Superior temporal gyrus (tissue), 1 donor: ENCODE results near the gene RETREG1.

ENCODE experiments used
- DNase-seq: peaks from one replicate; pipeline ENCODE4 v3.0.0-alpha.2; 2016; ENCODE audit errors: extremely low spot score

RETREG1 gene

DNA sequence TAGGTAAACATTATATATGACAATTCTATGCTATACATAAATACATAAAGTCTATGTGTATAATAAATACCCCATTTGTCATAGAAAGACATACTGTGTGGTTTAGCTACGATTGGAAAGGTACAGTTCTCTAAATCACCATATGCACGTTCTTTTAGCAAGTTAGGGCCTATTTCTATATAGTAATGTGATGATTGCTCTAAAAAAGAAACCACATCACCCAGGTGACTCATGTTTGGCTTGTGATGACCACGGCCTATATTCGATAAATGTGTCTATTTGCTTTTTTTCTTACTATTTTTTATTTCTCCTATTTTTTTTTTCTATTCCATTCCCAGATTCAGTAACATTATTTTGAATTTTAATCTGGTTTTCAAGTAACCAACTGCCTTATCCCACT, 34.7 kb downstream of the RETREG1 start:
- DNase-seq = no peak

GRCh38 chr5:16580382-16580781, 36.4 kb downstream of the RETREG1 start:
- no peak for DNase-seq

- DNase-seq = peak; percentile 85
Observed at GRCh38 chr5:16579142-16579847, 37.5 kb downstream of the RETREG1 start.

- peak; percentile 87 for DNase-seq
Observed at GRCh38 chr5:16578474-16578883, 38.3 kb downstream of the RETREG1 start.

DNA sequence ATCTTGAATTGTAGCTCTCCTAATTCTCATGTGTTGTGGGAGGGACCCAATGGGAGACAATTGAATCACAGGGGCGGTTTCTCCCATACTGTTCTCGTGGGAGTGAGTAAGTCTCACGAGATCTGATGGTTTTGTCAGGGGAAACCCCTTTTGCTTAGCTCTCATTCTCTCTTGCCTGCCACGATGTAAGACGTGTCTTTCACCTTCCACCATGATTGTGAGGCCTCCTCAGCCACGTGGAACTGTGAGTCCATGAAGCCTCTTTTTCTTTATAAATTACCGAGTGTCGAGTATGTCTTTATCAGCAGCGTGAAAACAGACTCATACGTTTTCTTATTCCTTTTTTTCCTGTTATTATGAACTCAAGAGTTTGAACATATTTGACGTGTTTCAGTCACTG, 39.1 kb downstream of the RETREG1 start:
- DNase-seq = no peak

- peak; percentile 79 for DNase-seq
Observed at GRCh38 chr5:16574789-16575721, 41.7 kb downstream of the RETREG1 start.

DNA sequence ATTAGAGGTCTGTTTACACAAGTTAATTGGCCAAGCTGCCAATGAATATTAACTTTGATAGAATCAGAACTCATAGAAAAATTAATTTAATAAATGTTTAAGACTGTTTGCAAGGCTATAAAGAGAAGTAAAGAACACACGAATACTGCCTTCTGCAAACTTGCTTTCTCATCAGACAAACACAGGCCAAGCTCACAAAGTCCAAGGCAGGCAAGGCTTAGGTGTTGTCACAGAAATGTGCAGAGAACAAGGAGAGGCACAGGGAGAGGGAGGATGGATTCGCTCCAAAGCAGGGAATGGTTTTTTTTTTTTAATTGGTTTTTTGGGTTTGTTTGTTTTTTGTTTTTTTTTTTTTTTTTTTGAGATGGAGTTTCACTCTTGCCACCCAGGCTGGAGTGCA, 43.4 kb downstream of the RETREG1 start:
- no peak for DNase-seq

DNA sequence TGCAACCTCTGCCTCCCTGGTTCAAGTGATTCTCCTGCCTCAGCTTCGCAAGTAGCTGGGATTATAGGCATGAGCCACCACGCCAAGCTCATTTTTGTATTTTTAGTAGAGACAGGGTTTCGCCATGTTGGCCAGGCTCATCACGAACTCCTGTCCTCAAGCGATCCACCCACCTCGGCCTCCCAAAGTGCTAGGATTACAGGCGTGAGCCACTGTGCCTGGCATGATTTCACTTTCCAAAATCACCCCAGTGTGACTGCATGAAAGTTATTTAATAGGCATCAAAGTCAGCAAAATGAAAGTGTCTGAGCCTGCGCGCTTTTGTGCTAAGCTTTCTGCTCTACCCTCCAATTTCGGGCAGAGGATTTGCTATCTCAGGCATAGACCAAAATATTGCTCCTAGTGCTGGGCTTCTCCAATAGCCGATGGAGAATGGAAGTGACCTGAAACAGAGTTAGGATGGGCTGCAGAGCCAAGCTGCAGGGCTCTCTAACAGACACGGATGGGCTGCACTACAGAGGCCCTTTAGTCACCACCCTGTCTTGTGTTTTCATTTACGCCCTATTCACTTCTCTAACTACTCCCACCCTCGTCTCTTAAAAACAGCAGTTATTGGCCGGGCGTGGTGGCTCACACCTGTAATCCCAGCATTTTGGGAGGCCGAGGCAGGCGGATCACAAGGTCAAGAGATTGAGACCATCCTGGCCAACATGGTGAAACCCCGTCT, 44.3 kb downstream of the RETREG1 start:
- no peak for DNase-seq

- no peak for DNase-seq
Observed at GRCh38 chr5:16571016-16571415, 45.8 kb downstream of the RETREG1 start.

DNA sequence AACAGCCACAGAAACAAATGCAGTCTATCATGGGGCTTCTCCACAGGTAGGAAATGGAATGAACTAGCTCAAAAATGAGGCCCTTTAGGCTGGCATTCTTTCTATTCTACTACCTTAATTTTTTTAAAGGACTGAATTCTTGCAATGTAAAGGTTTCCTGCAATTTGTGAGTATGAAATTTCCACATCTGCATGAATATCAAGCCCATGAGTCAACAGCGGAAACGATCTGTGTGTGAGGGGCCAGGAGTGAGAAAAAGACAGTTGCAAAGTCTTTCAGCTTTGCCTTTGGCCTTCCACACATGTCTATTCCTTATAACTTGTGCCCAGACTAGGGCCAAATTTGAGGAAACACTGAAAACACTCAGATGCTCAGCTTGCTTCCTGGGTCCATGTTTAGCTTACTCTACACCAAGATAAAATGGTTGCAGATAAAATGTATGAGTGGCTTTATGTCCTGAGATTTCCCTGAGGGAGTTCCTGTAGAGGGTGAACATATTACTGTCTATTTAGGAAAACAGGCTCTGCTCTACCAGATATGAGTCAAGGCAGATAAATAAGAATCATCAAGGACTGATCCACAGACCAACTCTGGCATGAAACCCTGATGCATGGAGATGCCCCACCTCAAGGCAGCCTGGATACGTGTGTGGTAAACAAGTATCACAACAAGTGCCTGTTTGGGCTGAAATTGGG, 46.5 kb downstream of the RETREG1 start:
- no peak for DNase-seq

- peak; percentile 99 for DNase-seq
Observed at GRCh38 chr5:16568875-16569580, 47.8 kb downstream of the RETREG1 start.

DNA sequence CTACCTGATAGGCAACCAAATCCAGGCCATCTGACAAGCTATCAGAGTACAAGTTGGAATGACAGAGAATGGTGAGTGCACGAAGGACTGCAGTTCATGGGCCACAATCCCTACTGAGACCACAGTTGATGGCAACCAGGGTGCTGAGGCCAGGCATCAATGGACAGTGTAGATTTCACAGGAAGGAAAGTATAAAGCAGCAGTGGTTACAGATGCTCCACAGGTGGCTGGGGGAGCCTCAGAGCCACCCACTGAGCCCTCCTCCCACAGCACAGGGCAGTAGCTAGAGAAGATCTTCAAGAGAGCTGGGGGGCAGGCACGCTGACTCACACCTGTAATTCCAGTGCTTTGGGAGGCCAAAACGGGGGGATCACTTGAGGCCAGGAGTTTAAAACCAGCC, 49.4 kb downstream of the RETREG1 start:
- DNase-seq = no peak

GRCh38 chr5:16565118-16565517, 51.7 kb downstream of the RETREG1 start:
- no peak for DNase-seq

- DNase-seq = peak; percentile 53
Observed at GRCh38 chr5:16564248-16564867, 52.4 kb downstream of the RETREG1 start.

DNA sequence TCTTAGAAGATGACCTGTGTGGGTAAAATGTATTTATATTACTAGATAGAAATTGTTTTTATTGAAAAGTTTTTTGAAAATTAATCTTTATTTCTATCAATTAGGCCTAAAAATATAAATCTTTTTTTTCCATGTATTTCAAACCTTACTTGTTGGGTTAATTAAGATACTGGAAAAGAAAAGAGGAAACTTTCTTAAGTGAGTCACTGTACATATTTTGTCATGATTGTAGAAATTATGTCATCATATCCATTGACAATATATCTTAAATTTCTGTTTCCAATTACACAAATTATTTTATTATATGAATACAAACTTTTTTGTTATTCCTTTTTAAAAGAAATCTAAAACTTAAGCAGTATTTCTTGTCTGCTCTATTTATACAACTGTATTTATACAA, 53.1 kb downstream of the RETREG1 start:
- no peak for DNase-seq

DNA sequence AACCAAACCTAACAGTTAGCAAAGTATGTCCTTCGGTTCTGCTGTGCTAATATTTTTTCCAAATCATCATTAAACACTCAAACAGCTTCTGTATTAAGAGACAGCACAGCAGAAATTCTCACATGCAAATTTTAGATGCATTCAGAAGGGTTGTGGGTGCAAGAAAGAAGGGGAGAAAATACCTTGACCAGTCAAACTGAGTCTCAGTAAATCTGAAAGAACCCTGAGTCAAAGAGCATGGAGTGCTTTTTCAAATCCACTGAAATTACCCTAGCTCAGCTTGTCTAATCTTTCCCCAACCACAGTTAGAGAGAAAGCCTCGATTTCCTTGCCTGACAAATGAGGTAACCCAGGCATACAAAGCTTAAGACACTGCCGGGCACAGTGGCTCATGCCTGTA, 55.1 kb downstream of the RETREG1 start:
- no peak for DNase-seq

- DNase-seq = no peak
Observed at GRCh38 chr5:16559702-16560101, 57.1 kb downstream of the RETREG1 start.

GRCh38 chr5:16558984-16559629, 57.7 kb downstream of the RETREG1 start:
- peak; percentile 71 for DNase-seq

GRCh38 chr5:16557477-16557876, 59.3 kb downstream of the RETREG1 start:
- DNase-seq = peak; percentile 87

GRCh38 chr5:16554110-16554509, 62.7 kb downstream of the RETREG1 start:
- no peak for DNase-seq
